ENCODE measurements around the gene CIZ1. TPM values are rescaled to one million over a fixed set of nuclear protein-coding genes. Genes with fewer than 3 reads are reported as not detected.
"Not testable (repeated sequence)": the region's sequence is repeated elsewhere in the genome, so short reads cannot be mapped to it uniquely, and the experiment has no call there.

The CIZ1 gene
- total RNA-seq, 1 donor from 2014 or later, result 85.8 TPM

DNA sequence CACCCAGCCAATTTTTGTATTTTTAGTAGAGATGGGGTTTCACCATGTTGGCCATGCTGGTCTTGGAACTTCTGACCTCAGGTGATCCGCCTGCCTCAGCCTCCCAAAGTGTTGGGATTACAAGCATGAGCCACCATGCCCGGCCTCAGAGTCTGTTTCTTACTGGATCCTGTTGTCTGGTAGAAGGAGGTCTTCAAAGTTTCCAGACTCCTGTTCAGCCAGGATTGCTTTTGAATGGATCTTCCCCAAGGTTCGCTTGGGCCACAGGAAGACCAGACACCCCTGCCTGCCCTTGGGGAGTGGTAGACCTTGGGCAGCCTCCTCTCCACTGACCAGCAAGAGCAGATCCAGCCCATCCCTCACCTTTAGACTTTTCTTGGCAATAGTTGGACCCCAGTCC, 49.8 kb downstream of the CIZ1 start:
- Histone ChIP-seq H3K4me3 (no peak overlapping the region), H3K36me3 (no peaks in the 10 kb centered on the region), H3K27ac (no peak overlapping the region), H3K4me1 (no peaks in the 10 kb centered on the region), H3K9me3 (no peaks in the 10 kb centered on the region), H3K27me3 (no peaks in the 10 kb centered on the region)
- intact Hi-C loops (cut with DNase I), result no loop called here
- DNase-seq (ENCODE audit: low spot score in 2 of 2), result no peak
- TF ChIP-seq, protein P1, sequence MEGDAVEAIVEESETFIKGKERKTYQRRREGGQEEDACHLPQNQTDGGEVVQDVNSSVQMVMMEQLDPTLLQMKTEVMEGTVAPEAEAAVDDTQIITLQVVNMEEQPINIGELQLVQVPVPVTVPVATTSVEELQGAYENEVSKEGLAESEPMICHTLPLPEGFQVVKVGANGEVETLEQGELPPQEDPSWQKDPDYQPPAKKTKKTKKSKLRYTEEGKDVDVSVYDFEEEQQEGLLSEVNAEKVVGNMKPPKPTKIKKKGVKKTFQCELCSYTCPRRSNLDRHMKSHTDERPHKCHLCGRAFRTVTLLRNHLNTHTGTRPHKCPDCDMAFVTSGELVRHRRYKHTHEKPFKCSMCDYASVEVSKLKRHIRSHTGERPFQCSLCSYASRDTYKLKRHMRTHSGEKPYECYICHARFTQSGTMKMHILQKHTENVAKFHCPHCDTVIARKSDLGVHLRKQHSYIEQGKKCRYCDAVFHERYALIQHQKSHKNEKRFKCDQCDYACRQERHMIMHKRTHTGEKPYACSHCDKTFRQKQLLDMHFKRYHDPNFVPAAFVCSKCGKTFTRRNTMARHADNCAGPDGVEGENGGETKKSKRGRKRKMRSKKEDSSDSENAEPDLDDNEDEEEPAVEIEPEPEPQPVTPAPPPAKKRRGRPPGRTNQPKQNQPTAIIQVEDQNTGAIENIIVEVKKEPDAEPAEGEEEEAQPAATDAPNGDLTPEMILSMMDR (IDR thresholded peaks at IDR 0.05), result no peak

DNA sequence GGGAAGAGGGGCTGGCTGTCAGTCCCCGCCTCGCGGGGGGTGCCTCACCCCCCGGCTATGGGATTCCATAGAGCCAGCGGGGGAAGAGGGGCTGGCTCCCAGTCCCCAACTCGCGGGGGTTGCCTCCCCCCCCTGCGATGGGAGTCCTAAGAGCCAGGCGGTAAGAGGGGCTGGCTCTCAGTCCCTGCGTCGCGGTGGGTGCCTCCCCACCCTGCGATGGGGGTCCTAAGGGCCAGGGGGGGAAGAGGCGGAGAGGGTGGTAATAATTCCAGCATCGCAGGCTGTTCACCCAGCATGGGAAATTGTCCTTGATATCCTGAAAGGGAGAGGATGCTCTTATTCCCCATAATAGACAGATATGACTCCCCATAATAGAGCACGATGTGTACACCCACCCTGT, 51.8 kb downstream of the CIZ1 start:
- Histone ChIP-seq H3K4me1 (no peaks in the 10 kb centered on the region), H3K27me3 (no peaks in the 10 kb centered on the region), H3K36me3 (no peaks in the 10 kb centered on the region), H3K27ac (no peak overlapping the region), H3K4me3 (no peak overlapping the region), H3K9me3 (no peaks in the 10 kb centered on the region)
- intact Hi-C loops (cut with DNase I), result no loop called here
- TF ChIP-seq, protein P1 (IDR thresholded peaks at IDR 0.05), result no peak
- no peak for DNase-seq (ENCODE audit: low spot score in 2 of 2)

DNA sequence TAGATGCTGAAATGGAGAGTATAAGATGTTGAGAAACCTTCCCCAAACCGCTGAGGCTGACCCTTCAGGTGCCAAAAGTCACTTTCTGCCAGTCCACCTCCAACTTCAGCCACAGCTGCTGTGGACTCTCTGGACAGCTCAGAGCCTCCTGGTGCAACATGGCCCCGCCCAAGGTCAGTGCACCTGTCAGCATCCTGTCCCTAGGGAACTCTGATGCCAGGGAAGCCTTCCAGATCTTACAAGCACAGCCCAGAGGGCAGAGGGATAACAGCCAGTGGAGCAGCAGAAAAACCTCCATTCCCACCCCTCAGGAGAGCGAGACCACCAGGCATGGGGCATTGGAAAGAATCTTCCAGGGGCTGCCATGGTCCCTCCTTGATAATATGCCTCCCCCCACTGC, 53.4 kb downstream of the CIZ1 start:
- Histone ChIP-seq H3K27me3 (no peaks in the 10 kb centered on the region), H3K9me3 (no peaks in the 10 kb centered on the region)
- intact Hi-C loops (cut with DNase I), result no loop called here

DNA sequence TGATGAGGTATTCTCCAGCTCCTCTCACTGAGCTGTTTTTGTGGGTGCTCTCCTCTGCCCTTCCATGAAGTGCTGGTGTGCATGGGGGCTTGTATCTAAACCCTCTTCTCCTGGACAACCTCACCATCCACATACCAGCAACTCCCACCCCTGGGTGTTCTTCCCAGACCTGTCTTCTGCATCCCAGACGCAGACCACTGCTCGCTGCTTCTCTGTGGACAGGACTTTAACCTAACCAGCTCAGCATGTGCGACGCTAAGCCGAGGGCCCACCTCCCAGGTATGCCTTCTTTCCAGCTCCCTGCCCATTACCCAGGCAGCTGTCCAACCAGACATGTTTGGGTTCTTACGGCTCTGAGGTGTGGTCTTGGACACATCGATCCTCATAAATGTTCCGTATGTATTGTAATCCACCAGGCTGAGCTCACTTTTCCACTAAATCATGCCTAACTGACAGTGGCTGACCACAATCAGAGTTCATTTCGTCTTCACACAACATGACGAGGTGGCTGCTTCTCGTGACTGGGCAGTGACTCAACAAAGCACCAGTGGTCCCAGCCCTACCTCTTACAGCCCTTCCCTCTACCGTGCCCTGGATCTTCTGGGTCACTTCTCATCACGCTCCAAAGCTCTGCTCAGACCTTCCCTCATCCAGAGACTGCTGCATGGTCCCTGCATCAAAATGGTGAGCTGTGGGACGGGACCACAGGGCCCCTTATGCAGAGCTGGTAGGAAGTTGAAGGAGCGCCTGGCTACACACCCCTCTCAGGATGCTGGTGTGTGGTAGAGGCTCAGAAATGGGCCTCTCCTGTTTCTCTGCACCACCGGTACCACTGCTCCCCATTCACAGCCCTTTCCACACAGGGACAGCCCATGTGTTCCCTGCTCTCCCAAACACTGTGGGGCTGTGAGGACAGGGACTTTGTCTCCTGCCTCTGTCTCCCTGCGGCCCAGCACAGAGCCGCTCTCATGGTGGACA, 54.3 kb downstream of the CIZ1 start:
- intact Hi-C loops (cut with DNase I), result no loop called here
- Histone ChIP-seq H3K27me3 (no peaks in the 10 kb centered on the region), H3K4me1 (no peaks in the 10 kb centered on the region), H3K27ac (no peak overlapping the region), H3K9me3 (no peaks in the 10 kb centered on the region), H3K36me3 (no peaks in the 10 kb centered on the region), H3K4me3 (no peak overlapping the region)
- TF ChIP-seq, protein P1 (IDR thresholded peaks at IDR 0.05), result no peak
- DNase-seq (ENCODE audit: low spot score in 2 of 2), result no peak

More for the DNA sequence above, 53.4 kb downstream of the CIZ1 start:
- Histone ChIP-seq H3K4me1 (no peaks in the 10 kb centered on the region), H3K36me3 (no peaks in the 10 kb centered on the region), H3K4me3 (no peak overlapping the region), H3K27ac (no peak overlapping the region)
- TF ChIP-seq, protein P1 (IDR thresholded peaks at IDR 0.05), result no peak
- no peak for DNase-seq (ENCODE audit: low spot score in 2 of 2)

DNA sequence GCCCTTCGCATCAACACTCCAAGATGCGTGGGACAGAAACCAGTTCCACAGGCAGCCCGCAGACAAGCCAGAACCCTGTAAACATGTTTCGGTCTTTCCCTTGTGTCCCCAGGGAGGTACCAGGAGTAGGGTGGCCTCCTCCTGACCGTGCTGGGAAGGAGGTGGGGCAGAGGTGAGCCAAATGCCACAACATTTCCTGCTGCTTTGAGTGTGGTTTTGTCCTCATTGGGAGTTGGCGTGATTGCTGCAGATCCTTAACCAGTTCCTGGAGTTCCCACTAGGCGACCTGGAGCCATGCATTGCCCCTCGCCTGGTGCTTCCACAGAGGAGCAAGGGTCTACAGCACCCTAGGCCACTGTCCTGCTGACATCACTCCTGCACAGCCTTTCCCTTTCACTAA, 55.8 kb downstream of the CIZ1 start:
- H3K9me3 ChIP-seq; H3K4me1 ChIP-seq; DNase-seq (ENCODE audit: low spot score in 2 of 2); H3K4me3 ChIP-seq; intact Hi-C loops (cut with DNase I); H3K27ac ChIP-seq; H3K36me3 ChIP-seq; H3K27me3 ChIP-seq: not testable (repeated sequence)

DNA sequence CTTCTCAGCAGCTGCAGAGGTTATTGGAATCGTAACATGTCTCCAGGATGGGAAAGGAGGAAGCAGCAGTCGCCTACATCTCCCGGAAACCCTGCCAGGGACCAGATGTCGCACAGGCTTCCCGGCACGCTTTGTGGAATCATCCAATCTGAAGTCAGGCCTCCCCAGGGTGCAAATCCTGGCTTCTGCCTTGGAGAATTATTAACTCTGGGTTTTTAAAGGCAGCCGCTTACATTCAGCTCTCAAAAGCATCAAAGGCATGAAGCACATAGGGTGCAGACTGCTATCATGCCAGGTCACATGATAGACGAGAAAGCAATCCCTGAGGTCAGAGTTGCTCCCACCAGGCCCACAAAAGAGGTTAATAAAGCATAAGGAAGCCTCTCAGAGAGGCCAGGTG, 59.2 kb downstream of the CIZ1 start:
- H3K27me3 ChIP-seq; H3K9me3 ChIP-seq; intact Hi-C loops (cut with DNase I); DNase-seq (ENCODE audit: low spot score in 2 of 2); H3K4me1 ChIP-seq; H3K36me3 ChIP-seq; H3K4me3 ChIP-seq; H3K27ac ChIP-seq: not testable (repeated sequence)

DNA sequence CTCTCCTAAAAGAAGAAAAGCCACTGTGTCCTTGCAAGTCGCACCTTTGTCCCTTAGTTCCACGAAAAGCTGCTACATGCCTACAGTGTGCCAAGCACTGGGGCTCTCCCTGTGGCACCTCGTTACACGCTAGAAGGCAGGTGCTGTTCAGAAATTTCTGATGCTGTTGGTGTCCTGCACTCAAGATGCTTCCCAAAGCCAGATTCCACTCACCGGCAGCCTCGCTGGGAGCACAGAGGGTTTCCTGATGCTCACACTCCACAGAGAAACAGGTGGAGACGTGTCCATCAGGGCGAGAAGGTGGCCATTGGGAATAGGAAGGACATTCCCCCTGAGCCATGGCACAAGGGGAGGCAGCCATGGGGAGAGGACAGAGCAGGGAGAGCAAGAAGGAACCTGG, 60.0 kb downstream of the CIZ1 start:
- H3K4me1 ChIP-seq; H3K27ac ChIP-seq; intact Hi-C loops (cut with DNase I); DNase-seq (ENCODE audit: low spot score in 2 of 2); H3K4me3 ChIP-seq; H3K9me3 ChIP-seq; H3K36me3 ChIP-seq; H3K27me3 ChIP-seq: not testable (repeated sequence)

DNA sequence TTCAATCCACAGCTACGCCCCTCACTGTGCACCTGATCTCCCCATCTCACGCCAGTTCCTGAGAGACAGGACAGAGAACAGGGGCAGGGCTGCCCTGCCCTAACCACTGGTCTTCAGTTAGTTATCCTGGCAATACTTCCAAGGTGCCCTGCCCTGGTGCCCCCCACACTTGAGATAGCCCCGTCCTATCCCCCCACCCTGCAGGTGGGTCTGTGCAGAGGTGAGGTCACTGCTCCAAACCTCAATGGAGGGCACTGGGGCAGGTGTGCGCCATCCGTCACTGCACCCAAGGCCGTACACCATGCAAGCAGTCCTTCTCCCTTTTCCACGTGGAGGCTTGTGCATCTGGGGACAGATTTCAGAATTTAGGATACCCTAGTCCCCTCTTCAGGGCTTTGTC, 60.7 kb downstream of the CIZ1 start:
- H3K36me3 ChIP-seq; H3K27ac ChIP-seq; H3K27me3 ChIP-seq; H3K9me3 ChIP-seq; H3K4me3 ChIP-seq; DNase-seq (ENCODE audit: low spot score in 2 of 2); intact Hi-C loops (cut with DNase I): not testable (repeated sequence)
- peaks cover 4 to 14% of the 10 kb centered on the region in 2 donors for H3K4me1 ChIP-seq
